SIG-M5 (cell line): ENCODE results near the gene DARS1.

Experiments
- DNase-seq: peaks from one replicate; lab custom pipeline; 2025; lab: John Stamatoyannopoulos, UW

DARS1 gene

GRCh38 chr2:136015699-136016098, 30.3 kb upstream of the DARS1 start:
- DNase-seq, result no peak

- DNase-seq, result no peak
These were observed 29.0 kb upstream of the DARS1 start for GRCh38 chr2:136014411-136014810.

DNA sequence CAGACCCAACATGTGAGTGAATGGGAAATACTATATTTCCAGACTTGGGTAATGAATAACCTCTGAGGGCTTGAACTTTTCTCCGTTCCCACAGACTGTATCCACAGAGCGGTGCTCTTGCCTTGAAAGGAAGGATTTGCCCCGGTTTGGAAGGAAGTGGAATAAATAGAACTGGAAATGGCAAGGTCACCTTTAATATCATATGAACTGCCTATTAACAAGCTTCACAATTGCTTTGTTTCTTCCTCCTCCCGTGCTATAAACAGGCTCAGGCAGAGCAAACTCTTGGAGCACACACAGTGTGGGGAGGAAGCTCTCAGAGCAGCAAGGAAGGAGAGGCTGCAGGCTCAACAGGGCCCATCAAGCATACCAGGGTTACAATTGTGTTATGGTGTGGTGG, 28.5 kb upstream of the DARS1 start:
- DNase-seq, result no peak

GRCh38 chr2:136013136-136013685, 27.8 kb upstream of the DARS1 start:
- no peak for DNase-seq

- no peak for DNase-seq
These were observed 26.9 kb upstream of the DARS1 start for GRCh38 chr2:136012315-136012714.

- DNase-seq, result no peak
These were observed 24.7 kb upstream of the DARS1 start for GRCh38 chr2:136010126-136010525.

DNA sequence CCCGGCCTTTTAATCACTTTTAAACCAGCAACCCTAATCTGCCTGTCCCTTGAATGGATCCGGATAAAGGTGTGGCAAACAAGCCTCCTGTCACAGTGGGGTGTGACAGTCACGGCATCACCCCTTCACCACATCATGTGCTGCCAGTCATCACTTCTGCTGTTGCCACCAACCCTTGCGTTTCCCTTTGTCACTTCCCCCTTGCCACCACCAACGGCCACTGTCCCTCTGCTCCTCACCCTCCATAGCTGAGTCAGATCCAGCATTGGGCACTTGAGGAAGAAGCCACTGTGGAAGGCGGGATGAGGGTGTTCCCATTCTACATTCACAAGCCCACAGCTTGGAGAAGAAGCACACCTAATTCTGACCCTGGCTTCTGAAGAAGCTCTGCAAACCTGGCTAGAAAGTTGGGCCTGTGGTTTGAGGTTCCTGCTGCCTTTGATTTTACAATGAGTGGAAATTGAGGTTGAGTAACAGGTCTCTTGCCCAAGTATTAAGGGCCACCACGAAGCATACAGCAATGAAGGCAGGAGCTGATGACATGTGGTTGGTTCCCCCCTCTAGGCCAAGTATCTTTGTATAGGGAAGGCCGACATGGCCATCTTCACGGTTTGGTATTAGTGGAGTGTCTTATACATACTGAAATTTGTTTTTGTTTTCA, 22.9 kb upstream of the DARS1 start:
- DNase-seq, result peak; percentile 93

- DNase-seq, result no peak
These were observed 21.2 kb upstream of the DARS1 start for GRCh38 chr2:136006658-136007057.

GRCh38 chr2:136005462-136006196, 20.2 kb upstream of the DARS1 start:
- DNase-seq, result no peak

- DNase-seq, result no peak
These were observed 19.5 kb upstream of the DARS1 start for GRCh38 chr2:136004965-136005364.

GRCh38 chr2:136001131-136001530, 15.7 kb upstream of the DARS1 start:
- no peak for DNase-seq

GRCh38 chr2:136000502-136000901, 15.1 kb upstream of the DARS1 start:
- no peak for DNase-seq

- no peak for DNase-seq
These were observed 14.5 kb upstream of the DARS1 start for GRCh38 chr2:135999899-136000298.

GRCh38 chr2:135998879-135999278, 13.5 kb upstream of the DARS1 start:
- no peak for DNase-seq

DNA sequence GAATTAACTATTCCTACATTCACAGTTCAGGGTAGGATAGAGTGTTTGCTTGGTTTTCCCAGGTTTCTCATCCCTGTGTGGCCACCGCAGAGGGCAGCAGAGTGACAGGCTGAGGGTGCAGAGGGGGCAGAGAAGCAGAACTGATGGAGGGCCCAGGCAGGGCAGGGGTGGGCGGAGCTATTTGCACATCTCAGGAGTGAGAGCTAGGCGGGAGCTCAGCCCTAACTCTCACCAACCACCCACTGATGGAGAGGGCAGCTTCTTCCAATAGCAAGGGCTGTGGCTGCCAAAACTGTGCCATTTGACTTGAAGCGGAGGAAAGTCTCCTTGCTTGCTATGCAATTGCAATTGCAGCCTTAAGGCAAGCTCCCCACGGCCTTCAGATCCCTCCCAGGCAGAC, 12.0 kb upstream of the DARS1 start:
- DNase-seq, result no peak

- DNase-seq, result no peak
These were observed 10.9 kb upstream of the DARS1 start for GRCh38 chr2:135996304-135996703.

- DNase-seq, result no peak
These were observed 8.9 kb upstream of the DARS1 start for GRCh38 chr2:135994281-135994680.

DNA sequence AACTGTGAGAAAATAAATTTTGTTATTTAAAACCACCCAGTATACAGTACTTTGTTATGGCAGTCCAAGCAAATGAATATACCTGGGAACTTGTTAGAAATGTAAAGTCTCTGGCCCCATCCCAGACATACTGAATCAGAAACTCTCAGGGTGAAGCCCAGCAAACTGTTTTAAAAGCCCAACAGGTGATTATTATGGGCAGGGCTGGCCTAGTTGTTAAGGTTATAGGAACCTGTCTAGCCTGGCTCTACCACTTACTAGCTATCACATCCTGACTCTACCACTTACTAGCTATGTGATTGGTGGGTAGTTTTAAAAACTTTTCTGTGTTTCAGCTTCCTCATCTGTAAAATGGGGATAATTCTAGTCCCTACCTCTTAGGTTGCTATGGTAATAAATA, 8.0 kb upstream of the DARS1 start:
- no peak for DNase-seq

DNA sequence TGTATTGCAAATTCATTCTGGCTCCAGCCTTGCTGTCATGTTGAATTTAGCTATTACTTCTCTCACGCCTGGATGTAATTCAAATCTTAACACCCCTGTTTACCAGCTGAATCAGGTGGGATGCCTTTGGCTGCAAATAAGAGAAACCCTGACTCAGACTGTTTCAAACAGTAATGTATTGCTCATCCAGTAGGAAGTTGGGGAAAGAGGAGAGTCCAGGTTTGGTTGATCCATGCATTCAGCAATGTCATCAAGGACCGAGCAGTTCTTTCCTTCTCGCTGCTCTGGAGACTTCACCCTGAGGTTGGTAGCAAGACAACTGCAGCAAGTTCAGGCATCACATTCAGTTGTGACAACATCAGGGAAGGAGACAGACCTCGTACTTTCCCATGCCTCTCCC, 6.4 kb upstream of the DARS1 start:
- DNase-seq, result no peak

DNA sequence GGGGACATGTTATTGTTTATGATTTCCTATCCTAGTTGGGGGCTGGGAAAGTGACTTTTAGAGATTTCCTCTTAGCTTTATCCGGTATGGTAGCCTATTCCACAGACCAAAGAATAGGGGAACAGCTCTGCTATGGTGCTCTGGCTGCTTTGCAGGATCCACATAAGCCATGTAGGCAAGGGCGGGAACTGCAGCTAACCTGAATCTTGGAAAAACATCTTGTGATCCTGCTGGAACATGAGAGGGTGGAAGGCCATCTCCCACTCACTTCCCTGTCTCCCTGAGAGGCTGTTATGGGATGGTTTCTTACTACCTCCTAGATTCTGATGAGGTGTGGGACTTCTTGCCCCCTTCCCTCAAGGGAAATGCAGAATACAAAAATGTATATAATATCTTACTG, 2.0 kb upstream of the DARS1 start:
- no peak for DNase-seq

- DNase-seq, result no peak
These were observed 1.1 kb upstream of the DARS1 start for GRCh38 chr2:135986507-135986906.

DNA sequence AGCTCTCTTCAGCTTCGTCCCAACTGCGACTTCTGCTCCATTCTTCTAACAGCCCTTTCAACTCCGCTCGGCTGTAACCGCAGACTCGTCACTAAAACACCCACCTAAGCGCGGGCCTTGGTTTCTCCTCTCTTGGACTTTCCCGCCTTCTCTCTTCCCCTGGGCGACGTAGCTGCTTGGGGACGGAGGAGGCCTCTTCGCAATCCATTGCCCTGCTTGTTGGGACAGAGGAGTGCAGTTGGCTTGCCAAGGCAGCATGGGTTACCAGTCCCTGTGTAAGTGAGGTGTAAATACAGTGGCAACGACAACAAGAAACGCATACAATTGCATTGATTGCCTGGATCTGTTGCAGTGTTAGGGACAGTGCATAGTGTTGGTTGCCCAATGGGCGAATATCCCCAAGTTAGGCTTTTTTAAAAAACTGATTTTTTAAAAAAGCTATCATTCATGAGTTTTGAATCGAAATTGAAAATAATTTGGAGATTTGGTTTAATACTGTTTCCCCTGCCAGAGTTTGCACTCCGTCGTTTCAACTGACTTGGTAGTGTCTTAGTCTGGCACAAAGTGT, 484 bp upstream of the DARS1 start:
- peak; percentile 44 for DNase-seq
